ENCODE measurements around the gene KIF20A.

DNA sequence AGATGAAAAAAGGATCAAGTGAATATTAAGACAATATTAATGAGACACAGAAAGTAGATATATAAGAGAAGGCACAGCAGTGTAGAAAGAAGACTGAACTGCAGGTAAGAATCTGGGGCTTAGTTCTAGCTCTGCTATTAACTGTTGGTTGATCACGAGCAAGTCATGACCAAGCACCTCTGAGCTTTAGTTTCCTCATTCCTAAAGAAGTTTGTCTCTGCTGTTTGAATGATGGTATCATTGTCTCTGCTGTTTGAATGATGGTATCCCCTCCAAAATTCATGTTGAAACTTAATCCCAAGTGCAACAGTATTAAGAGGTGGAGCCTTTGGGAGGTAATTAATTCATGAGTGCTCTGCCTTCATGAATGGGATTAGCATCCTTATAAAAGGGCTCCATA is 37.2 kb upstream of the KIF20A start:
- TF ChIP-seq, protein P1, sequence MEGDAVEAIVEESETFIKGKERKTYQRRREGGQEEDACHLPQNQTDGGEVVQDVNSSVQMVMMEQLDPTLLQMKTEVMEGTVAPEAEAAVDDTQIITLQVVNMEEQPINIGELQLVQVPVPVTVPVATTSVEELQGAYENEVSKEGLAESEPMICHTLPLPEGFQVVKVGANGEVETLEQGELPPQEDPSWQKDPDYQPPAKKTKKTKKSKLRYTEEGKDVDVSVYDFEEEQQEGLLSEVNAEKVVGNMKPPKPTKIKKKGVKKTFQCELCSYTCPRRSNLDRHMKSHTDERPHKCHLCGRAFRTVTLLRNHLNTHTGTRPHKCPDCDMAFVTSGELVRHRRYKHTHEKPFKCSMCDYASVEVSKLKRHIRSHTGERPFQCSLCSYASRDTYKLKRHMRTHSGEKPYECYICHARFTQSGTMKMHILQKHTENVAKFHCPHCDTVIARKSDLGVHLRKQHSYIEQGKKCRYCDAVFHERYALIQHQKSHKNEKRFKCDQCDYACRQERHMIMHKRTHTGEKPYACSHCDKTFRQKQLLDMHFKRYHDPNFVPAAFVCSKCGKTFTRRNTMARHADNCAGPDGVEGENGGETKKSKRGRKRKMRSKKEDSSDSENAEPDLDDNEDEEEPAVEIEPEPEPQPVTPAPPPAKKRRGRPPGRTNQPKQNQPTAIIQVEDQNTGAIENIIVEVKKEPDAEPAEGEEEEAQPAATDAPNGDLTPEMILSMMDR (IDR thresholded peaks at IDR 0.05): no peak
- TF ChIP-seq POLR2A (IDR thresholded peaks at IDR 0.05) (no peak), POLR2AphosphoS5 (IDR thresholded peaks at IDR 0.05) (no peak)
